CD4-positive, alpha-beta T cell treated with Interferon gamma for 1 hour (primary cell): ENCODE measurements around the gene NPRL2.

Experiments
- DNase-seq: peaks from one replicate; pipeline ENCODE4 v3.0.0-alpha.2; 2020

Gene NPRL2

GRCh38 chr3:50373146-50374051 is 22.8 kb upstream of the NPRL2 start:
- DNase-seq = no peak

GRCh38 chr3:50372349-50372748 is 21.8 kb upstream of the NPRL2 start:
- no peak for DNase-seq

GRCh38 chr3:50371133-50371685 is 20.6 kb upstream of the NPRL2 start:
- no peak for DNase-seq

- no peak for DNase-seq
Measured at GRCh38 chr3:50370594-50370993, 20.0 kb upstream of the NPRL2 start.

- DNase-seq = no peak
Measured at GRCh38 chr3:50369012-50369670, 18.6 kb upstream of the NPRL2 start.

- DNase-seq = no peak
Measured at GRCh38 chr3:50365842-50366220, 15.3 kb upstream of the NPRL2 start.

GRCh38 chr3:50365080-50365841 is 14.7 kb upstream of the NPRL2 start:
- peak; percentile 95 for DNase-seq

GRCh38 chr3:50364573-50365079 is 14.1 kb upstream of the NPRL2 start:
- DNase-seq = no peak

GRCh38 chr3:50359760-50360110 is 9.2 kb upstream of the NPRL2 start:
- DNase-seq = no peak

- peak; percentile 98 for DNase-seq
Measured at GRCh38 chr3:50358911-50359759, 8.6 kb upstream of the NPRL2 start, which contains the start of gene TMEM115. Gene TMEM115 (minus strand): TSS chr3:50359521. CDS start chr3:50359063, 458 bp downstream.

- DNase-seq = no peak
Measured at GRCh38 chr3:50358355-50358910, 7.9 kb upstream of the NPRL2 start.

- DNase-seq = no peak
Measured at GRCh38 chr3:50357481-50357880, 6.9 kb upstream of the NPRL2 start.

- no peak for DNase-seq
Measured at GRCh38 chr3:50356553-50356952, 6.0 kb upstream of the NPRL2 start.

GRCh38 chr3:50355829-50356552 is 5.4 kb upstream of the NPRL2 start:
- no peak for DNase-seq

- DNase-seq = no peak
Measured at GRCh38 chr3:50354850-50355249, 4.3 kb upstream of the NPRL2 start.

- no peak for DNase-seq
Measured at GRCh38 chr3:50354186-50354764, 3.7 kb upstream of the NPRL2 start.

- DNase-seq = no peak
Measured at GRCh38 chr3:50353245-50354004, 2.9 kb upstream of the NPRL2 start.

- DNase-seq = no peak
Measured at GRCh38 chr3:50352781-50353180, 2.2 kb upstream of the NPRL2 start.

- no peak for DNase-seq
Measured at GRCh38 chr3:50351323-50351697, 735 bp upstream of the NPRL2 start.

- DNase-seq = no peak
Measured at GRCh38 chr3:50350213-50350526, 405 bp downstream of the NPRL2 start.
